Body of pancreas (tissue), 4 donors: ENCODE measurements around the gene RASGRP2.

Experiments used
- CTCF ChIP-seq, 7 experiments: fragments of 450-650 bp in 4 of 7; fragments of 200-600 bp in 3 of 7; sonication (generic) in 3 of 7; IDR thresholded peaks; one replicate each; pipeline ENCODE4 v1.5.1; 2016 to 2019; ENCODE audit warnings: antibody characterized with exemption in 7 of 7
- POLR2A ChIP-seq, 3 donors: fragments of 450-650 bp; IDR thresholded peaks; one replicate each; pipeline ENCODE4 v1.6.1; 2016; ENCODE audit warnings: antibody characterized with exemption in 3 of 3, mild to moderate bottlenecking in 2 of 3

- TF ChIP-seq CTCF (IDR thresholded peaks at IDR 0.05) (no peak), POLR2A (IDR thresholded peaks at IDR 0.05) (no peak)
These were observed 19.8 kb downstream of the RASGRP2 start for GRCh38 chr11:64723907-64724862.
